Breast epithelium (tissue), 4 donors: Measurements from ENCODE around the gene MGME1. TPM values are rescaled to one million over a fixed set of nuclear protein-coding genes. Genes with fewer than 3 reads are reported as not detected.

Experiments used
- DNase-seq, 2 donors: peaks; one replicate each; pipeline ENCODE4 v3.0.0-alpha.2; 2019; ENCODE audit warnings: low spot score in 2 of 2
- H3K27ac ChIP-seq, 2 donors: fragments of 200-600 bp; sonication (generic) in 1 of 2; one replicate each; pipeline ENCODE4 v1.5.1; 2016 to 2019; ENCODE audit warnings: mild to moderate bottlenecking in 1 of 2
- H3K27me3 ChIP-seq, 2 donors: fragments of 200-600 bp; sonication (generic) in 1 of 2; one replicate each; pipeline versions ENCODE4 v1.5.1 to v1.6.0; 2017 to 2019; ENCODE audit warnings: control low read depth in 1 of 2, mild to moderate bottlenecking in 1 of 2
- H3K36me3 ChIP-seq: fragments of 200-600 bp; one replicate; pipeline ENCODE4 v1.5.1; 2019
- H3K4me1 ChIP-seq, 2 donors: fragments of 200-600 bp; sonication (generic); one replicate each; pipeline ENCODE4 v1.5.1; 2016 to 2019; ENCODE audit warnings: control low read depth in 1 of 2
- H3K4me3 ChIP-seq, 3 donors: fragments of 200-600 bp; sonication (generic); 1 replicate in 2 of 3; 2 replicates in 1 of 3; pipeline ENCODE4 v1.5.1; 2016 to 2019; ENCODE audit warnings: mild to moderate bottlenecking in 3 of 3, moderate library complexity in 2 of 3
- H3K9me3 ChIP-seq, 2 donors: fragments of 200-600 bp; sonication (generic) in 1 of 2; one replicate each; pipeline ENCODE4 v1.5.1; 2016 to 2019; ENCODE audit warnings: control low read depth in 1 of 2
- POLR2A ChIP-seq: fragments of 450-650 bp; IDR thresholded peaks from one replicate; pipeline ENCODE4 v1.6.1; 2016; ENCODE audit warnings: antibody characterized with exemption, mild to moderate bottlenecking, moderate library complexity
- POLR2AphosphoS5 ChIP-seq, 3 donors: sonication (generic); formaldehyde crosslinking; IDR thresholded peaks; one replicate each; pipeline ENCODE4 v1.6.1; 2017; ENCODE audit warnings: antibody characterized with exemption in 3 of 3
- intact Hi-C: fragments of 100-400 bp; cut with DNase I; formaldehyde crosslinking; loops from one replicate; pipeline ENCODE4 v1.15.1; 2023; ENCODE audit warnings: low total_unique reads
- total RNA-seq, 3 donors: library from RNA; depleted of rRNA; stranded (reverse); fragments of >200 nt; gene quantifications; one replicate each; pipeline ENCODE4 v1.1.0, GENCODE V29; 2016
- TF ChIP-seq, protein P1 (sequence below), 3 donors: fragments of 450-650 bp; IDR thresholded peaks; one replicate each; pipeline ENCODE4 v1.5.1; 2016 to 2017; ENCODE audit warnings: antibody characterized with exemption in 3 of 3, mild to moderate bottlenecking in 3 of 3, moderate library complexity in 3 of 3

MGME1 gene
- total RNA-seq, 3 donors from 2014 or later = 7.8 to 26.2 (median 18.7) TPM

- no peak for DNase-seq
- TF ChIP-seq, protein P1, sequence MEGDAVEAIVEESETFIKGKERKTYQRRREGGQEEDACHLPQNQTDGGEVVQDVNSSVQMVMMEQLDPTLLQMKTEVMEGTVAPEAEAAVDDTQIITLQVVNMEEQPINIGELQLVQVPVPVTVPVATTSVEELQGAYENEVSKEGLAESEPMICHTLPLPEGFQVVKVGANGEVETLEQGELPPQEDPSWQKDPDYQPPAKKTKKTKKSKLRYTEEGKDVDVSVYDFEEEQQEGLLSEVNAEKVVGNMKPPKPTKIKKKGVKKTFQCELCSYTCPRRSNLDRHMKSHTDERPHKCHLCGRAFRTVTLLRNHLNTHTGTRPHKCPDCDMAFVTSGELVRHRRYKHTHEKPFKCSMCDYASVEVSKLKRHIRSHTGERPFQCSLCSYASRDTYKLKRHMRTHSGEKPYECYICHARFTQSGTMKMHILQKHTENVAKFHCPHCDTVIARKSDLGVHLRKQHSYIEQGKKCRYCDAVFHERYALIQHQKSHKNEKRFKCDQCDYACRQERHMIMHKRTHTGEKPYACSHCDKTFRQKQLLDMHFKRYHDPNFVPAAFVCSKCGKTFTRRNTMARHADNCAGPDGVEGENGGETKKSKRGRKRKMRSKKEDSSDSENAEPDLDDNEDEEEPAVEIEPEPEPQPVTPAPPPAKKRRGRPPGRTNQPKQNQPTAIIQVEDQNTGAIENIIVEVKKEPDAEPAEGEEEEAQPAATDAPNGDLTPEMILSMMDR (IDR thresholded peaks at IDR 0.05) = no peak
- TF ChIP-seq POLR2AphosphoS5 (IDR thresholded peaks at IDR 0.05) = no peak
- no peak for TF ChIP-seq POLR2A
- Histone ChIP-seq H3K36me3 (no peaks in the 10 kb centered on the region), H3K4me1 (peaks cover 0 to 3% of the 10 kb centered on the region in 2 donors), H3K27me3 (no peaks in the 10 kb centered on the region), H3K9me3 (no peaks in the 10 kb centered on the region), H3K4me3 (peak overlapping the region in 1 of 3 donors; percentile 91), H3K27ac (peak overlapping the region; percentile 22 to 33)
- intact Hi-C loops = no loop called here
These were observed 3.6 kb upstream of the MGME1 start for GRCh38 chr20:17965042-17965697.

GRCh38 chr20:17966432-17967310 is 2.1 kb upstream of the MGME1 start:
- Histone ChIP-seq H3K4me3 (peak overlapping the region; percentile 85 to 91 (median 91)), H3K27ac (peak overlapping the region; percentile 66 to 97), H3K9me3 (no peaks in the 10 kb centered on the region), H3K36me3 (no peaks in the 10 kb centered on the region), H3K4me1 (peaks cover 0 to 11% of the 10 kb centered on the region in 2 donors), H3K27me3 (no peaks in the 10 kb centered on the region)
- intact Hi-C loops = no loop called here
- no peak for DNase-seq
- TF ChIP-seq POLR2A (no peak), POLR2AphosphoS5 (IDR thresholded peaks at IDR 0.05) (no peak)
- TF ChIP-seq, protein P1 (IDR thresholded peaks at IDR 0.05) = peak; percentile 17 to 42 (median 25)

DNA sequence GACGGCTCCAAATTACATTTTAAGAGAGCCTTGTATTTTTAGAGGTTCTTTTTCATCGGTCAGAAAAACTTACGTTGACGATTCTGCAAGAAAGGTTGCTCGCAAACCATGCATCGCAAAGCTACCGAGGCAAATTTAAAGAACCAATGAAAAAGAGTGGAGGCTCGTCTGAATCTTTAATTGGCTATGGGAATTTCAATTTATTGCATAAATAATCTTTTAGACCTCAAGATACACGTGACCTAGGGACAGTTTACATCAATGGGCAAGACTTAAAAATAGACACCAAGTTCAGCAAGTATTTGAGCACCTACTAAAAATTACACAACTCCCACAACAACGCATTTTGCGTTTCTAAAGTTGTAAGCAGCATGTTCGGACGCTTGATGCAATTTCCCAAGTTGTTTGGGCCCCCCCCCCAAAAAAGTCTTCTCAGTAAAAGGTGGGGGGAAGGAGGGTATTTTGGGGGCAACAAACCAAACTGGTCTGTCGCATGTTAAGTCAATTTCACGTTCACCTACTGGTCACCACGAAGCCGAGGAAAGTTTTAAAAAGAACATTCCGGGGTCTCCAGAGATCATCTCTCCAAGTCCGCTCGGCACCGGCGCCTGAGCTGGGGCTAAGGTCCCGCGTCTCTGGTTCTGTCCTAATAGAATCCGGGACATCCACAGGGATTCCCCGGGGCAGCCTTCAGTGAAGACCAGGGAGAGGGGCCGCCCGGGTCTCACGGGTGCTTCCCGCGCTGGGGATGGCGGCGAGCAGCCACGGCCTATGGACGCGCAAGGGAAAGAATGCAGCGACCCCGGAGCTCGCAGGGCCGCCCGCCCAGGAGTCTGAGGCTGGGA is 1.1 kb upstream of the MGME1 start:
- Histone ChIP-seq H3K4me1 (peaks cover 0 to 11% of the 10 kb centered on the region in 2 donors), H3K9me3 (no peaks in the 10 kb centered on the region), H3K27ac (peak overlapping the region; percentile 96 to 97), H3K27me3 (no peaks in the 10 kb centered on the region), H3K4me3 (peak overlapping the region; percentile 85 to 91 (median 91)), H3K36me3 (no peaks in the 10 kb centered on the region)
- peak in 1 of 2 donors; percentile 55 for DNase-seq
- intact Hi-C loops = no loop called here
- TF ChIP-seq POLR2A = no peak
- TF ChIP-seq, protein P1 (IDR thresholded peaks at IDR 0.05) = no peak
- TF ChIP-seq POLR2AphosphoS5 (IDR thresholded peaks at IDR 0.05) = no peak

DNA sequence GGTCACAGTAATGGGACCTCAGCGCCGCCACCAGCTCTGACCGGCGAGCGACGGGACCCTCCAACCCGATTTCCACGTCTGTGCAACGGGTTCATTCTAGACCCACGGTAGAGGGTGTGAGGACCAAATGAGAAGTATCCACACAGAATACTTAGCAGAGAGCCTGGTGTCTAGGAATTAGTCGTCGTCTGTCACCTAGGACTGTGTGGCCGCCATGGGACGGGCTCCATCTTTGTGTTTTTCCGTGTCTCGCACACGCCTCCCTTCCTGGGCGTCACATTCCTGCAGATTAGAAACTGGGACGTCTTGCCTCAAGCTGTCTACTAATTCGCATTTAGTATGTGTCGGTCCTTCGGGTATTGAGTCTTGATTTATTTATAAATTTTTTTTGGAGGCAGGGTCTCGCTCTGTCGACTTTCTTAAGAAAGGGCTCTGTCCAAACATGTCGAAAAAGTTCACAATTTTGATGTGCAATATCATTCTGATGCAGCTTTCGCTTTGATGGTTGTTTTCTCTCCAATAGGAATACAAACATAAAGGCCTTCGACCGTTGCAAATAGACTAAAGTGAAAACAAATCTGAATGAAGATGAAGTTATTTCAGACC is 563 bp downstream of the MGME1 start:
- TF ChIP-seq POLR2AphosphoS5 (IDR thresholded peaks at IDR 0.05) (no peak), POLR2A (no peak)
- TF ChIP-seq, protein P1 (IDR thresholded peaks at IDR 0.05) = no peak
- peak in 1 of 2 donors; percentile 39 for DNase-seq
- peaks cover 0 to 8% of the 10 kb centered on the region in 2 donors for H3K4me1 ChIP-seq
- H3K4me3 ChIP-seq = peak overlapping the region; percentile 85 to 91 (median 91)
- intact Hi-C loops = no loop called here
- peak overlapping the region; percentile 96 to 97 for H3K27ac ChIP-seq
- no peaks in the 10 kb centered on the region for H3K9me3 ChIP-seq
- no peaks in the 10 kb centered on the region for H3K36me3 ChIP-seq
- no peaks in the 10 kb centered on the region for H3K27me3 ChIP-seq
